ENCODE data around the gene CLSTN2. TPM values are rescaled to one million over a fixed set of nuclear protein-coding genes. Genes with fewer than 3 reads are reported as not detected.

The CLSTN2 gene
- total and polyA plus RNA-seq, 2 of the 4 experiments (the other 2 are of a cell fraction) = under 0.01 to 0.07 TPM

DNA sequence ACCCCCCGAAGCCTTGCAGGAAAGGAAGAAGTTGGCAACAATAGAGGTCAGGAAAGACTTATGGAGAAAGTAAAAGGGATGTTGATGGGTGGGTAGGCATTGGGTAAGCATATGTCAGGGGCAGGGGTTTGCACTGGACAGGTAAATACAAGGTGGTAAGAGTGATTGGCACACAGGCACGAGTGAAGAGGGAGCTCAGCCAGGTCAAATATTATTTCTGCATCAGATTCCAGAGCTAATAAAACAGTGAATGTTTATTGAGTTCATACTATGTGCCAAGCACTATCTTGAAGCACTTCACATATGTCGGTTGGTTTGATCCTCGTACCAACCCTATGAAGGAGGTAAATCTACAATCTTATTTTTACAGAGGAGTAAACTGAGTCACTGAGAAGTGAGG lies 6.6 kb downstream of the CLSTN2 start:
- no peak overlapping the region for H3K18ac ChIP-seq (ENCODE audit: low read depth, low read length)
- H3K9ac ChIP-seq (ENCODE audit: low read depth, low read length) = no peak overlapping the region
- ChIA-PET POLR2A (ENCODE audit: unreplicated experiment) (no interaction called here), CTCF (no interaction called here)
- no peak overlapping the region for H3K23ac ChIP-seq (ENCODE audit: low read depth, low read length)
- no peak overlapping the region for H3K4ac ChIP-seq (ENCODE audit: low read depth, low read length)
- intact Hi-C loops (cut with micrococcal nuclease) (no loop called here), dilution Hi-C loops (cut with HindIII; ENCODE audit: low sequenced_read_pairs, unreplicated experiment) (no loop called here), in situ Hi-C loops (cut with MboI; ENCODE audit: low sequenced_read_pairs) (loop anchor here (25.0 kb wide), 1 partner anchor 921 kb away; no protein-coding TSS in a partner anchor)
- no peak overlapping the region for H2BK120ac ChIP-seq (ENCODE audit: low read depth, low read length)
- H3K27me3 ChIP-seq (ENCODE audit: control insufficient read depth, insufficient read depth, low read length) = no peaks in the 10 kb centered on the region; the same call in 1 of the 2 replicates
- no peaks in the 10 kb centered on the region for H3K9me1 ChIP-seq (ENCODE audit: insufficient read depth, low read length)
- no peak for DNase-seq
- no peak overlapping the region for H4K5ac ChIP-seq (ENCODE audit: low read depth, low read length)
- H3K27ac ChIP-seq (ENCODE audit: insufficient read depth, low read length) = no peak overlapping the region
- no peak overlapping the region for H2AFZ ChIP-seq (replicated peaks; ENCODE audit: low read length, poor library complexity)
- H2AK5ac ChIP-seq (ENCODE audit: low read depth, low read length) = no peak overlapping the region
- no peaks in the 10 kb centered on the region for H3K4me1 ChIP-seq (ENCODE audit: control insufficient read depth, insufficient read depth, low read length)
- H4K20me1 ChIP-seq (ENCODE audit: insufficient read depth, low read length) = no peaks in the 10 kb centered on the region
- H3K4me2 ChIP-seq (ENCODE audit: low read depth, low read length) = no peak overlapping the region
- ATAC-seq (ENCODE audit: low read depth) = no peak
- no peak overlapping the region for H2BK20ac ChIP-seq (ENCODE audit: low read depth, low read length)
- H3K56ac ChIP-seq (ENCODE audit: extremely low read depth, insufficient read depth, low read length) = no peak overlapping the region
- H2BK15ac ChIP-seq (ENCODE audit: low read depth, low read length) = no peak overlapping the region
- no peak overlapping the region for H2AK9ac ChIP-seq (replicated peaks; ENCODE audit: low read depth, low read length, poor library complexity)
- H3K36me3 ChIP-seq (ENCODE audit: control insufficient read depth, insufficient read depth, low read length) = no peaks in the 10 kb centered on the region
- BruUV-seq (replicated peaks) = no TSS peak
- TF ChIP-seq POLR2A (IDR thresholded peaks at IDR 0.05; ENCODE audit: low read depth, low read length) (no peak), MAZ (IDR thresholded peaks at IDR 0.05; ENCODE audit: borderline replicate concordance, low read depth, low read length) (no peak), RFX5 (IDR thresholded peaks at IDR 0.05; ENCODE audit: low read depth, low read length) (no peak), NFE2L2 (IDR thresholded peaks at IDR 0.05; ENCODE audit: low read depth, low read length) (no peak), BHLHE40 (IDR thresholded peaks at IDR 0.05; ENCODE audit: low read depth, low read length) (no peak), FOS (IDR thresholded peaks at IDR 0.05; ENCODE audit: low read depth, low read length) (no peak), RCOR1 (IDR thresholded peaks at IDR 0.05; ENCODE audit: insufficient replicate concordance, low read length) (no peak), MXI1 (IDR thresholded peaks at IDR 0.05; ENCODE audit: borderline replicate concordance, low read depth, low read length) (no peak), SMC3 (IDR thresholded peaks at IDR 0.05; ENCODE audit: low read depth, low read length) (no peak), MAFK (IDR thresholded peaks at IDR 0.05; ENCODE audit: low read depth, low read length) (no peak), CHD1 (IDR thresholded peaks at IDR 0.05; ENCODE audit: low read depth, low read length) (no peak), RAD21 (IDR thresholded peaks at IDR 0.05; ENCODE audit: low read length) (no peak), CEBPB (IDR thresholded peaks at IDR 0.05; ENCODE audit: low read depth, low read length) (no peak)
- TF ChIP-seq, protein P1, sequence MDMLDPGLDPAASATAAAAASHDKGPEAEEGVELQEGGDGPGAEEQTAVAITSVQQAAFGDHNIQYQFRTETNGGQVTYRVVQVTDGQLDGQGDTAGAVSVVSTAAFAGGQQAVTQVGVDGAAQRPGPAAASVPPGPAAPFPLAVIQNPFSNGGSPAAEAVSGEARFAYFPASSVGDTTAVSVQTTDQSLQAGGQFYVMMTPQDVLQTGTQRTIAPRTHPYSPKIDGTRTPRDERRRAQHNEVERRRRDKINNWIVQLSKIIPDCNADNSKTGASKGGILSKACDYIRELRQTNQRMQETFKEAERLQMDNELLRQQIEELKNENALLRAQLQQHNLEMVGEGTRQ (IDR thresholded peaks at IDR 0.05; ENCODE audit: low read depth, low read length) = no peak
- TF ChIP-seq, protein P2, sequence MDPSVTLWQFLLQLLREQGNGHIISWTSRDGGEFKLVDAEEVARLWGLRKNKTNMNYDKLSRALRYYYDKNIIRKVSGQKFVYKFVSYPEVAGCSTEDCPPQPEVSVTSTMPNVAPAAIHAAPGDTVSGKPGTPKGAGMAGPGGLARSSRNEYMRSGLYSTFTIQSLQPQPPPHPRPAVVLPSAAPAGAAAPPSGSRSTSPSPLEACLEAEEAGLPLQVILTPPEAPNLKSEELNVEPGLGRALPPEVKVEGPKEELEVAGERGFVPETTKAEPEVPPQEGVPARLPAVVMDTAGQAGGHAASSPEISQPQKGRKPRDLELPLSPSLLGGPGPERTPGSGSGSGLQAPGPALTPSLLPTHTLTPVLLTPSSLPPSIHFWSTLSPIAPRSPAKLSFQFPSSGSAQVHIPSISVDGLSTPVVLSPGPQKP (IDR thresholded peaks at IDR 0.05; ENCODE audit: borderline replicate concordance, low read depth, low read length) = no peak
- TF ChIP-seq, protein P3, sequence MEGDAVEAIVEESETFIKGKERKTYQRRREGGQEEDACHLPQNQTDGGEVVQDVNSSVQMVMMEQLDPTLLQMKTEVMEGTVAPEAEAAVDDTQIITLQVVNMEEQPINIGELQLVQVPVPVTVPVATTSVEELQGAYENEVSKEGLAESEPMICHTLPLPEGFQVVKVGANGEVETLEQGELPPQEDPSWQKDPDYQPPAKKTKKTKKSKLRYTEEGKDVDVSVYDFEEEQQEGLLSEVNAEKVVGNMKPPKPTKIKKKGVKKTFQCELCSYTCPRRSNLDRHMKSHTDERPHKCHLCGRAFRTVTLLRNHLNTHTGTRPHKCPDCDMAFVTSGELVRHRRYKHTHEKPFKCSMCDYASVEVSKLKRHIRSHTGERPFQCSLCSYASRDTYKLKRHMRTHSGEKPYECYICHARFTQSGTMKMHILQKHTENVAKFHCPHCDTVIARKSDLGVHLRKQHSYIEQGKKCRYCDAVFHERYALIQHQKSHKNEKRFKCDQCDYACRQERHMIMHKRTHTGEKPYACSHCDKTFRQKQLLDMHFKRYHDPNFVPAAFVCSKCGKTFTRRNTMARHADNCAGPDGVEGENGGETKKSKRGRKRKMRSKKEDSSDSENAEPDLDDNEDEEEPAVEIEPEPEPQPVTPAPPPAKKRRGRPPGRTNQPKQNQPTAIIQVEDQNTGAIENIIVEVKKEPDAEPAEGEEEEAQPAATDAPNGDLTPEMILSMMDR (conservative IDR thresholded peaks at IDR 0.05; ENCODE audit: low read depth, low read length) = no peak
- no peaks in the 10 kb centered on the region for H3K9me3 ChIP-seq (ENCODE audit: control insufficient read depth, insufficient read depth, low read length)
- no peak overlapping the region for H4K91ac ChIP-seq (ENCODE audit: insufficient read depth, low read depth, low read length)
- no peak overlapping the region for H3K14ac ChIP-seq (replicated peaks; ENCODE audit: low read depth, low read length)
- H4K8ac ChIP-seq (ENCODE audit: low read depth in 2 of 2, low read length in 2 of 2) = no peak overlapping the region
- WGBS, 2 experiments (ENCODE audit: extremely low coverage in 2 of 2, insufficient read length in 1 of 2) = no CpG with 5 or more reads among the region's 4 CpGs
- H3K79me1 ChIP-seq (ENCODE audit: low read depth in 1 of 2, low read length in 2 of 2) = no peaks in the 10 kb centered on the region
- H3K4me3 ChIP-seq (ENCODE audit: insufficient read depth, low read depth, low read length) = no peak overlapping the region
- H2BK5ac ChIP-seq (ENCODE audit: low read depth, low read length, poor library complexity, severe bottlenecking) = no peak overlapping the region

Measured in IMR-90 (cell line).